GM15510 (cell line): Measurements from ENCODE around the gene RIMS1.

Experiments
- POLR2A ChIP-seq: IDR thresholded peaks from 3 replicates; pipeline ENCODE4 v1.6.1; 2011; ENCODE audit warnings: borderline replicate concordance; ENCODE audit not compliant: insufficient read length; ENCODE audit errors: extremely low read depth

The RIMS1 gene

GRCh38 chr6:72219536-72219935, 333.2 kb downstream of the RIMS1 start:
- no peak for TF ChIP-seq POLR2A

DNA sequence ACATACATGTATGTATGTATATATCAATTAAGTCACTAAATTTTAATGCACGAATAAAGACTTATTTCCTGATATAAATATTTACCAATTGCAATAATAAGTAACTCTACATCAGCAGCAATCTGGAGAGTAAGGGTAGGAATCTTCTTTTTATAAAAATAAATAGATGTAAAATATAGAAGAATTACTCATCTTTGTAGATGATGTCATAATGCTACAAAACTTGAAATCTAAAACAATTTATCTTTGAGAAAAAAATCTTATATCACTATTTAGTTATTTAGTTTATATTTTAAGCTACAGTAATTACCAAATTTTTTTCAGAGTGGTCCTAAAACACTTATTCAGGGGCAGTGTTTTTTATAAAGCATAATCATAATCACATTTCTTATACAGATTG, 351.7 kb downstream of the RIMS1 start:
- TF ChIP-seq POLR2A: no peak

GRCh38 chr6:72238900-72239299, 352.6 kb downstream of the RIMS1 start:
- TF ChIP-seq POLR2A: no peak

GRCh38 chr6:72245565-72245964, 359.2 kb downstream of the RIMS1 start:
- TF ChIP-seq POLR2A: no peak

DNA sequence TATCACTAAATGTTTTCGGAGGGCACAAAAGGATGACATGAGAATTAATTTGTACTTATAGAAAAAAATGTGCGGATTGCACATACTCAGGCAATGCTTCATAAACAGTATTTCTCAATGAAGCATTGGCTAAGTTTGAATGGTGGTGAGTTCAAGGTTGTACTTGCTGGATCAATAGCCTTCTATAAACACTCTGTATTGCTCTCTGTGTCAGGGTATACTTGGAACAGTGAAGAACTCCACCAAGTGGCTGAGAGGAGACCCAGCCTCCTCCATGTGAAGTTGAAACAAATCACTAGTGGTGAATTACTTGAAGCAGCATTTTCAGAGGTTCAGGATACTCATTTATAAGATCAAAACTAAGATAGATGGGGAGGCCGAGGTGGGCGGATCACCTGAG, 360.6 kb downstream of the RIMS1 start:
- no peak for TF ChIP-seq POLR2A

GRCh38 chr6:72248621-72249020, 362.3 kb downstream of the RIMS1 start:
- TF ChIP-seq POLR2A: no peak

DNA sequence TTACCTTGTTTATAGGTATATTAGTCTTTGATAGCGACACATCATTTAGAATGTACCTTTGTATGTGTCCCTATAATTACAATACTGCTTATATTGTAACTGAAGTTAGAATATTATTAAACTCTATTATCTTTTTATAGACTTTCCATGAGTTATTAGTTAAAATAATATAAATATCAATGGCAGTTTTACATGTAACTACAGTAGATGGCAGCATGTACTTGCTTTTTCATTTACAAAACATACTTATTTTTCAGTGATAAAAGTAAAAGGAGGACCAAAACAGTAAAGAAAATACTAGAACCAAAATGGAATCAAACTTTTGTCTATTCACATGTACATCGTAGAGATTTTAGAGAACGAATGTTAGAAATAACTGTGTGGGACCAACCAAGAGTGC, 364.3 kb downstream of the RIMS1 start:
- TF ChIP-seq POLR2A: no peak

GRCh38 chr6:72260489-72260888, 374.1 kb downstream of the RIMS1 start:
- TF ChIP-seq POLR2A: no peak

DNA sequence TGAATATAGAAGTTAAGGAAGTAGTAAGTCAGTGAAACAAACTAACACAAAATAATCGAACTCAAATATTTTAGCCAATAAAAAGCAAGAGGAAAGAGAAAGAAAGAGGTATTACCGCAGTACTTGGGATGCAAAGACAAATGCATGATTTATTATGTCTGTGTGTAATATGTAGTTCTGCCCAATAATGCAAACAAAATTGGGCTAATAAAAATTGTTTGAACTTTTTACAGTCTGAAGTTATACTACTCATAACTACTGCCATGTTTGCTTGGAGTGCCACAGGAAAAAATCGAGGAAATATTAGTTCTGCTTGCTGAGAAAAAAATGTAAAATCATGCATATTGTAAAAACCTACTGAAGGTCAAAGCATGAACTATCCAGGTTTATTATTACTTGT, 375.2 kb downstream of the RIMS1 start:
- no peak for TF ChIP-seq POLR2A

GRCh38 chr6:72262254-72262653, 375.9 kb downstream of the RIMS1 start:
- TF ChIP-seq POLR2A: no peak

DNA sequence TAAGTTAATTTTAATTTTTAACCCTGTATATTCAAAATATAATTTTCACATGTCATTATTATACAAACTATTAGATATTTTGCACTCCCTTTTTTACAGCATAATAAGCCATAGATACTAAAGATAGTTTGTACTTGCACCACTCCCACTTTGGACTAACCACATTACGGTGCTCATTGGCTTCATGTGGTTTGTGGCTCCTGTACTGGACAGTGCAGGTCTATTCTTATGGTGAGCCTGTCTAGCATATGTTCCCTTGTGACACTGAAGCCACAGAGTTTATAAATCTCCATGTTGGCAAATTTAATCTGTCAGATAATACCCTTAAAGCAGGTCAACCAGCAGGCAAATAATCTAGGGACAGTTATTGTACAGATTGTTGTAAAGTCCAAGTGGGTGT, 381.1 kb downstream of the RIMS1 start:
- TF ChIP-seq POLR2A: no peak

DNA sequence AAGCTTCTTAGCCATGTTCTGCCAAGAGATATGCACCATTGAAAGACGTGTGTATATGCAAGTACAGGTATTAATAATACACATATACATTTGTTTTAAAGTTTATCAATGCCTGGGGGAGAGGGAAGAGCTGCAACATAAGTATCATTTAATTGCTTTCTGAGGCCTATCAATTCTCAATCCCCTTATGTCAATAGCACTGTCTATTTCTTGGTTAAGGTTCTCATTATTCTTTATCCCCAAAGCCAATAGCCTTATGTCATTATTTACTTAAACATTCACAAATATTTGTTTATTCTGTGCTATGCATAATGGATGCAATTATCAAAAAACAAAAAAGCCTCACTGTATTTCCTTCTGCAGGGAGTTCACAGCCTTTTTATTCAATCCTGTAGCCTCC, 385.2 kb downstream of the RIMS1 start:
- TF ChIP-seq POLR2A: no peak

DNA sequence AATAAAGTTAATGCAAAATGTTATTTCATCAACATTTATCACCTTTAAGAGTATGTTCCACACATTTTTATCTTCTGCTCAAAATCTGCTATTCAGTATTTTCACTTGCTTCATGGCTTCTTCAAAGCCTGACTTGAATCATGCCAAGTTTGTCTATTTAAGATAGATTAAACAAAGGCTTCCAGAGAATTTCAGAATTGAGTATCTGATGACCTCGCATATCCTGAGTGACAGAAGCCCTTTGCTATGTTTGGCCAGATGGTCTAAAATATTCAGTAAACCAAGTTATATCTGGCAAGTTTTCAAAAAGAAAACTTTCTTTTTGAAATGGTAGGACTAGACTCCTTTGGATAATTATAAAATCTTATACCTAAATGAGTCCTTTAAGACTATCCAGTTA, 386.6 kb downstream of the RIMS1 start:
- no peak for TF ChIP-seq POLR2A

GRCh38 chr6:72275888-72276287, 389.5 kb downstream of the RIMS1 start:
- TF ChIP-seq POLR2A: no peak

DNA sequence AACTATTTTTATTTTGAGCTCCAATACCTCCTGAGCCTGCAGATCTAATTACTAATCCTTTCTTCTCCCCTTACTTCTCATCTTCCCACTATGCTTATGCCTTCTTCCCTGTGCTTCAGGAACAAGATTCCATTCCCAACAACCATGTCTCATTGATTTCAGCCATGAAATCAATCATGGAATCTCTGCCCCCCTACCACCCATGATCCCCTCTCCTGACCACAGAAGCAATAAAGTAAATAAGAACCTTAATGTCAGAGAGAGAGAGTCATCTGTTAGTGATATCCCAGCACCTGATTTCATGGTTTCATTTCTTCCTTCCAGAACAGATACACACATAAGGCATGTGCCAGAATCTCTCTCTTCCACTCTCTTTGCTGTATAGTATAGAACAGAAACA, 395.9 kb downstream of the RIMS1 start:
- no peak for TF ChIP-seq POLR2A

DNA sequence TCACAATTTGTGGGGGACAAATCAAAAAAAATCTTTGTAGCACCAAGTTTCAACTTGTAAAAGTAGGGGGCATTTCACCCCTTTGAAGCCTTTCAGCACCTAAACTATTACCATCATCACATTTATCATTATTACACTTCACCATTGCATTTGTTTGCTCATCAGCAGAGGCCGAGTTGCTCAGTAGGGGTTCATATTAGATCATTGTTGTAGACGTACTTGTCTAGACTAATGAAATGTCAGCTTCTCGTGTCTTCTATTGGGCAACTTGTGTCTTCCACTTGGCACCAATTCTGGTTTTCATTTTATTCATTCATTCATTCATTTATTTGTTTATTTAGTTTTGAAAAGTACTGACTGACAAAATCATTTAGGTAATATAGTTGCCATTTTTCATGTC, 397.2 kb downstream of the RIMS1 start:
- no peak for TF ChIP-seq POLR2A

DNA sequence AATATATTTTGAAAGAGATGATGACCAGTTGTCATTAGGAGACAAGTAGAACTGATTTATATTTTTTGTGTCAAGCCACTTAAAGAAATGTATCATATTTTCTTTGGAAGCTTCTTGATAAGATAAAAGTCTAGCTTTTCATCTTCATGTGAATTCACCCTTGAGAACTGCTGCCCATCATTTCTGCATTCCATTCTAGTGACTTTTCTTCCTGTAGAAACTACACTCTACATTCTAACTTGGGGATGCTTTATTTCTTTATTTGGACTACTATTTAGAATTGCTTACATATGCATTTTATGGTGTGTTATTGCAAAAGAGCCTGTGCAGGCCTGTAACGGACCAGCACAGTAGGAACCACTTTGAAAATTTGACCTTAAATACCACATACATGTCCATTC, 400.6 kb downstream of the RIMS1 start:
- TF ChIP-seq POLR2A: no peak

DNA sequence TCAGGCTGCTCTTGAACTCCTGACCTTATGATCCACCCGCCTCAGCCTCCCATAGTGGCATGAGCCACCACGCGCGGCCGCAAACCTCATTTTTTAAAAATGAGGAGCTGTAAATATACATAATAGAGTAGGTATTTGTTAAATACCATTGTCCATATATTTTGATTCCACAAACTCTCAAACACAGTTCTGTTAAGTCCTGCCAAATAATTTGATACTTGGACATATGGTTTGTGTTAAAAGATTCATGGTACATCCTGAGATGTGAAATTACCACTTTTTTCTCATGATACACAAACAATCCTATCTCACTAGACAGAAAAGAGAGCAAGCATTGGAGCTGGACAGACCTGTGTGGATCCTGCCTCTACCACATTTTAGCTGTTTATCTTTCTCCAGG, 401.5 kb downstream of the RIMS1 start:
- TF ChIP-seq POLR2A: no peak

DNA sequence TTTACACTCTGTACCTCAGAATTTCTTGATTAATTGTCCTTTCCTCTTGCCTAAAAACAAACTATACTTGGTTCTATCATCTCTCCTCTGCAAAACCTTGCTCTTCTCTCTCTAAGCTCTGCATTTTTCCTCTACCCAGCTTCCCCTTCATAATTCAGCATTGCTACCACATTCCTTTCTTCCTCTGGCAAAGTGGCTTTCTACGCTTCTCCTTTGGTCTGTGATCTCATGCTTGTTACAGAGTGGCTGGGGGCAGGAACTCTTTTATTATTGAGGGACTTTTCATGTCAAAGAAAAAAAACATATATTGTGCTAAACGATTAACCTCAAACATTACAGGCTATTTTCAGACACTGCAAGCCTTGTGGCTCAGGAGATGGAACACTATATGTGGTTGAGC, 402.2 kb downstream of the RIMS1 start:
- TF ChIP-seq POLR2A: no peak

DNA sequence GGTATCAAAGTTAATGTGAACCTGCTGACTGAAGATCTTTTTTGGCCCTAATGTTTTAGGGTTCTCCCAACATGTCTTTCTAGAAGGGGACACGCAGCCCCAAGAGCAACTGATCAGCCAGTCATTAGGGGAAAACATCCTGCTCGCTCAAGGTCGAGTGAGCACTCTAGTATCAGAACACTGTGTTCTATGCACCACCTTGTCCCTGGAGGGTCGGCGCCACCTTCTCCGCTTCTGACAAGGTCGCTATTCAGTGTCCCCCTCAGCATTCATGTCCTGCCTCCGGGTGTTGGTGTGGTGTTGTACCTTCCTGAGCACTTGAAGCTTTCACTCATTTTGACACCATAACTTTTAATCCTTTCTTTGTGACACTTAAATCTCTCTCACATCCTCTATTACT, 404.3 kb downstream of the RIMS1 start:
- no peak for TF ChIP-seq POLR2A
